CD4-positive, alpha-beta T cell treated with Interleukin-21 for 1 hour (primary cell): ENCODE measurements around the gene GRIP2.
"Not testable (repeated sequence)": the region's sequence is repeated elsewhere in the genome, so short reads cannot be mapped to it uniquely, and the experiment has no call there.

Source experiments
- DNase-seq: peaks from one replicate; pipeline ENCODE4 v3.0.0-alpha.2; 2020

GRIP2 gene

DNA sequence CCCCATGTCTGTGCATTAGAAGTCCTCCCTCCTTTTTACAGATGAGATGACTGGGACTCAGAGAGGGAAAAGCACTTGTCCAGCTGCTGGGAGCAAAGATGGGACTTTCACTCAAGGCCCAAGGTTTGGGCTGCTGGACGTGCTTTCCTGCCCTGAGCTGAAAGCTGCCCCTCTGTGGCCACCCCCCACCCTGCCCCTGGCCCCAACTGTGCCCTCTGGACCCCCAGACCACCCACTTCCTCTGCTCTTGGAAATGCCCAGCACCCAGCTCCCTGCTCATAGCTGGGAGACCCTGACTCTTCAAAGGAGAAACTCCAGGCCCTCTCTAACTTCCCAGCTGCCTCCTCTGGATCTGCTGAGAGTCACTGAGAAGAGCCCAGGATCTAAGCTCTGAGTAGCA lies 20.7 kb downstream of the GRIP2 start:
- no peak for DNase-seq

- DNase-seq = no peak
Measured at GRCh38 chr3:14518893-14519292, 21.2 kb downstream of the GRIP2 start.

DNA sequence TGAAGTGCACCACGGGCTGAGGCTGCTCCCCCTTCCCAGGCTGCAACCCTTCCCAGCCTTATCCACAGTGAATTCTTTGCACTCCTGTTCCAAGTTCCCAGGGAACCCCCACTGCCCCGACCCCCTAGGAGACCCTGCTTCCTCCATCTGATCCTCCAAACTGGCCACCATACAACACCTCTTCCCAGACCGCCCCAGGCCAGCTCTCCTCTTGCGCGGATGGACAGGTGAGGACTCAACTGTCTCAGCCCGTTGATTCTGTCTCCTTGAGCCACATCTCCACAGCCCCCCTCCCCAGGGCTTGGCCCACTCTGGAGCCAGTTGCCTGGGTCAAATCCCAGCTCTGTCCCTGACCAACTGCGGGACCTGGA lies 21.7 kb downstream of the GRIP2 start:
- DNase-seq = no peak

- no peak for DNase-seq
Measured at GRCh38 chr3:14517601-14518431, 22.3 kb downstream of the GRIP2 start.

GRCh38 chr3:14516738-14517345 lies 23.3 kb downstream of the GRIP2 start:
- DNase-seq = no peak

GRCh38 chr3:14515526-14515925 lies 24.6 kb downstream of the GRIP2 start:
- DNase-seq = not testable (repeated sequence)

GRCh38 chr3:14514323-14514720 lies 25.8 kb downstream of the GRIP2 start:
- no peak for DNase-seq

- no peak for DNase-seq
Measured at GRCh38 chr3:14513566-14514322, 26.4 kb downstream of the GRIP2 start.

- no peak for DNase-seq
Measured at GRCh38 chr3:14512942-14513327, 27.2 kb downstream of the GRIP2 start.

DNA sequence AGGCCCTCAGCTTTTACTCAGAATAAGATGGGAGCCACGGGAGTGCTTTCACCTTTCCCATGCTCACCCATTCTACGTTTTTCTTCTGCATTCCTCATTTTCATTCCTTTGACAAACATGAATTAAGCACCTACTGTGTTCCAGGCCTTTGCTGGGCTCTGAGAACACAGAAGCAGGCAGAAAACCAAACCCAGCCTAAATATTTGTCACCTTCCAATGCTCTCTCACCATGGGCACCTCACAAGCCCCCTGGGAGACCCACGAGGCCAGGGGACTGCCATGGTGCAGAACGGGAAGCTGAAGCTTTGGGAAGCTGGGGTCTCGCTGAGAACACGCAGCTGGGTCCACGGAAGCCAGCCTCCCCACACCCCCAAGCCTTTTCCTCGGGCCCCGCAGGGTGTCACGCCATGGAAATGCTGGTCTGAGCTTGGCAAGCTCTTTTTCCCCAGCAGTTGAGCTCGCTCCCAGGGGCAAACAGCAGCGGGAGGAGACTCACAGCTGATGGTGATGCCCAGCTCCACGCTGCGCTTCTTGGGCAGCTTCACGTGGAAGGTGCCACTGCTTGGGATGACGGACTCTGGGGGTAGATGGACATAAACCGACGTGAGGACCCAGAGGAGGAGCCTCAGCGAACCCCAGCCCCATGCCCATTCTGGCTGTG lies 27.7 kb downstream of the GRIP2 start:
- DNase-seq = no peak

GRCh38 chr3:14511623-14512280 lies 28.4 kb downstream of the GRIP2 start:
- no peak for DNase-seq

- DNase-seq = no peak
Measured at GRCh38 chr3:14510838-14511622, 29.1 kb downstream of the GRIP2 start.

GRCh38 chr3:14509796-14510100 lies 30.4 kb downstream of the GRIP2 start:
- no peak for DNase-seq

DNA sequence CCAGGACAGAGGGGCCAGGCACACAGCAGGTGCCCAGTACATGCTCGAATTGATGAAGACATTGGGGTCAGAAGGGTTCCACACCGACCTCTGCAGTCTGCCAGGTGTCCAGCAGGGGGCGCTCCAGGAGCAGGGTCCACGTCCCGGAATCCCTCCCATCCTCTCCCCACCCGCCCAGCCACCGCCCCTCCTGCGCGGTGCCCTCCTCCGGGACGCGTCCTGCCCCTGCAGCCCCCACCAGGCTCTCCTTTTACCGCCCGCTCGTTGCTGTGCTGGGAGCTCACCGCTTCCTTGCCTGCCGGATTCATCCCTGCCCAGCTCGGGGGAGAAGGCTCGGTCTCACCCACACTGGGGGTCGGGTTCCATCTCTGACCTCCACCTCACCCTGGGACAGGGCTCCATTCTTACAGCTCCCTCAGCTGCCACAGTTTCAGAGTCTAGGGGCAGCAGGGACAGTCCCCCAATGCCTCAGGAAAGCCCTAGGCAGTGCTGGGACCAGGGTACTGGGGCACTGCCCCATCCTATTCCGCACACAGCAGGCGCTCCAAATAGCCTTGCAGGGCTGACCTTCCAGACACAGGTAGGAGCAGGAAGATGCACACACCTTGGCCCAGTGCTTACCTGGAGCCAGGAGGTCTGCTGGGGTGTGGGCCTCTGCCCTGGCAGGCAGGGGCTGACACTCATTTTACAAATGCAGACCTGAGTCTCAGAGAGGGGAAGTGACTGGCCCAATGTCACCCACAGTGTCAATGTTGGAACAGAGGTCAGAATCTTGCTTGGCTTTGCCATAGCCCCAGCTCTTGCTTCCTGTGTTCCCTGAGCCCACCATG lies 31.0 kb downstream of the GRIP2 start:
- DNase-seq = peak; percentile 52

- no peak for DNase-seq
Measured at GRCh38 chr3:14508505-14508819, 31.7 kb downstream of the GRIP2 start.

GRCh38 chr3:14507757-14508504 lies 32.2 kb downstream of the GRIP2 start:
- no peak for DNase-seq

DNA sequence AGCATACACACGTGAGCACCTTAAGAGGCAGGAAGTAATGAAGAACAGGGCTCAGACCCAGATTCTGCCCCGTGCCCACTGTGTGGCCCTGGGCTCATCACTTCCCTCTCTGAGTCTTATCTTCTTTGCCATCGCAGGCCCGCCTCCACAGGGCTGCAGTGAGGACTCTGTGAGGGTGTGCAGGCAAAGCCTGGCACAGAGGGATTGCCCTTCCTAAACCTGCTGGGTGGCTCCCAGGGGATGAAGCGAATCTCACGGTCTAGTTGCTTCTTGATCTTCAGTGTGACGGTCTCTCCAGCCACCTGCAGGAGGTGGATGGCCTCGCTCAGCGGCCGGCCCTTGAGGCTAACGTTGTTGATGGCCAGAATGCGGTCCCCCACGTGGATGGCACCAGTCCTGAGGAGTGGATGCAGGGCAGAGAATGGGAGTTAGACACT lies 32.8 kb downstream of the GRIP2 start:
- no peak for DNase-seq

DNA sequence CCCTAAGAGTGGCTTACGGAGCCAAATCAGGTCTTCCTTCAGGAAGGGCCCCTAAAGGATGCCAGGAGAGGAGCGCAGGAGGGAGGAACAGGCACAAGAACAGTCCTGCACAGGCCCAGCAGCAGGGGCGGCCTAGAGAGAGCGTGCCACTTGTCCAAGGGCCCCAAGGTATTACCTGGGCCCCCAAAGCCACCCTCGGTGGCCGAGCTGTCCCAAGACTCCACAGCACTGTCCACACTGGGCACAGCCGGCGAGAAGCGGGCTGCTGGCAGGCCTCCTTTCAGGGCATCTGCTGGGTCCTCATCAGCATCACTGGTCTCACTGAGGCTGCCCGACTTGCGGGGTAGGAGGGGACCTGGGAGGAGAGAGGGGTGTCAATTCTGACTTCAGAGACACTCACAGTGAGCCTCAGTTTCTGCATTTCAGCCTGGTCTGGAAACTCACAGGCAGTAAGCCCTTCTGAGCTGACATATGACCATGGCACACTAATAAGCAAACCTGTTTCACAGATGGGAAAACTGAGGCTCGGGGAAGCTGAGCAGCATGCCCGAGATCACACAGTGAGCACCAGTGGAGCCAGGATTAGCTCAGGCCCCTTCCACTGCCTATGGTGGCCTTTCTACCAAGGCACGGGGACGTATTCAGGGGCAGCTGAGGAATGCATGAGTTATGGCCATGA lies 33.4 kb downstream of the GRIP2 start:
- no peak for DNase-seq

DNA sequence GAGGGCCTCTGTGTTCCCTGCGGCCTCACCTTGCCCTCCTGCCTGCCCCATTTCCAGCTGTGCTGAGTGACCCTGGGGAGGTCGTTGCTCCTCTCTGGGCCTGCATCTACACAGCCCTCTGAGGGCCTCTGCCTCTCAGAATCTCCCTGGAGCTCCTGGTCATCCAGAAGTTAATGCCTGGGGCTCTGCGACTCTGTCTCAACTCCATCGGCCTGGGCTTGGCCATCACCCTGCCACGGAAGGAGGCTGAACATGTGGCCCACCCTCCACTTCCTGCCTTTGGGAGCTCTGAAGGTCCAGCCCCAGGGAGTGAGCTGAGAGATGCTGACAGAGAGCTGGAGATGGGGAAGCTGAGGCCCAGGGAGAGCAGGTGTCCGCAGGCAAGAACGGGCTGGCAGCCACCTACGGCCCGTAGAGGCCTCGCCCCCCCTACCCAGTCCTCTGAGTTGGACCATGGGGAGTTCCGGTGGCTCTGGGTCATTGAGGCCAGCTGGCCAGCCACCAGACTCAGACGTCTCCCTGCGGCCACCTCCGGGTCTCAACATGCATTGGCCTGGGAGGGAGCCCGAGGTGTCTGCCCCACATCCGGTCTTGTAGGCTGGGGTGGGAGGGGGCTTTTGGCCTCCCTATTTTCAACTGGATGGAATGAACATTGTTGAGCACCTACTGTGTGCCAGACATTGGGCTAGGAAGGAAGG lies 34.2 kb downstream of the GRIP2 start:
- no peak for DNase-seq
